Astrocyte (in vitro differentiated cells and primary cell): ENCODE data around the gene IKBKE.

Source experiments
- EZH2 ChIP-seq: IDR thresholded peaks from 2 replicates; pipeline ENCODE4 v1.6.1; 2012; ENCODE audit warnings: mild to moderate bottlenecking, low read length, inconsistent platforms; ENCODE audit not compliant: insufficient read depth
- TF ChIP-seq, protein P1 (sequence below): IDR thresholded peaks from 2 replicates; pipeline ENCODE4 v1.5.1; 2011; ENCODE audit warnings: low read depth, mild to moderate bottlenecking, inconsistent platforms, low read length, moderate library complexity; ENCODE audit not compliant: insufficient read depth

DNA sequence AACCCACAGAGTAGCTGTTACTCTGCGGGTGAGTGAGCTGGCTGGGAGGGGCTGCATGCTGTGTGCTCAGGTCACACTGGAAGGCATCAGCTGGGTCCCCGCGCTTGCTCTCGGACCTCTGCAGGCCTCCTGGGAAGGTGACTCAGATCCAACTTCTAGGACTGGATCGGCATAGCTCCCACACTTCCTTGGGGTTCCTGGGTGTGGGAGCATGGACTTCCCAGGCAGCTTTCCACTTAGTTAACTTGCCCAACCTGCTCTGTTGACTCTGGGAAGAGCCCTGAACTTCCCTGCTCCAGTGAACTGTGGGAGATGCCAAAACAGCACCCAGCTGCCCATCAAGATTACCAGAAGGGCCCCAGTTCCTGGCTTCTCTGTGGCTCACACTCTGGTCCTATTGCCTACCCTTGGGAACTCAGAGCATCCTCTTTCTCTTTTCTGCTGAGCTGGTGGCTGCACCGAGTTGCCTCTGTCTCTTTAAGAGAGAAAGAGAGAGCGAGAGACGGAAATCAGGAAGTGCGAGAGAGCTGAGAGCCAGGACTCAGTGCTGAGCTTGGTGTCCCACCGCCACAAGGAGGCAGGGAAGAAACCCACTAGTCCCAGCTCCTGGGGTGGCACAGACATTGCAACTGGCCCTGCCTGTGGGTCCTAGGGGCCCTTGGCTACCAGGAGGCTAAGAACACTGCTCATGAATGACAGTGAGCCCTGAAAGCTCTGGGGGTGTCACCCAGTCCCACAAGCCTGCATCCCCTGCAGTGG is at the start of gene IKBKE:
- TF ChIP-seq, protein P1, sequence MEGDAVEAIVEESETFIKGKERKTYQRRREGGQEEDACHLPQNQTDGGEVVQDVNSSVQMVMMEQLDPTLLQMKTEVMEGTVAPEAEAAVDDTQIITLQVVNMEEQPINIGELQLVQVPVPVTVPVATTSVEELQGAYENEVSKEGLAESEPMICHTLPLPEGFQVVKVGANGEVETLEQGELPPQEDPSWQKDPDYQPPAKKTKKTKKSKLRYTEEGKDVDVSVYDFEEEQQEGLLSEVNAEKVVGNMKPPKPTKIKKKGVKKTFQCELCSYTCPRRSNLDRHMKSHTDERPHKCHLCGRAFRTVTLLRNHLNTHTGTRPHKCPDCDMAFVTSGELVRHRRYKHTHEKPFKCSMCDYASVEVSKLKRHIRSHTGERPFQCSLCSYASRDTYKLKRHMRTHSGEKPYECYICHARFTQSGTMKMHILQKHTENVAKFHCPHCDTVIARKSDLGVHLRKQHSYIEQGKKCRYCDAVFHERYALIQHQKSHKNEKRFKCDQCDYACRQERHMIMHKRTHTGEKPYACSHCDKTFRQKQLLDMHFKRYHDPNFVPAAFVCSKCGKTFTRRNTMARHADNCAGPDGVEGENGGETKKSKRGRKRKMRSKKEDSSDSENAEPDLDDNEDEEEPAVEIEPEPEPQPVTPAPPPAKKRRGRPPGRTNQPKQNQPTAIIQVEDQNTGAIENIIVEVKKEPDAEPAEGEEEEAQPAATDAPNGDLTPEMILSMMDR: no peak
- no peak for TF ChIP-seq EZH2
